ENCODE results near the gene PRSS27.
"Not testable (repeated sequence)": the region's sequence is repeated elsewhere in the genome, so short reads cannot be mapped to it uniquely, and the experiment has no call there.

DNA sequence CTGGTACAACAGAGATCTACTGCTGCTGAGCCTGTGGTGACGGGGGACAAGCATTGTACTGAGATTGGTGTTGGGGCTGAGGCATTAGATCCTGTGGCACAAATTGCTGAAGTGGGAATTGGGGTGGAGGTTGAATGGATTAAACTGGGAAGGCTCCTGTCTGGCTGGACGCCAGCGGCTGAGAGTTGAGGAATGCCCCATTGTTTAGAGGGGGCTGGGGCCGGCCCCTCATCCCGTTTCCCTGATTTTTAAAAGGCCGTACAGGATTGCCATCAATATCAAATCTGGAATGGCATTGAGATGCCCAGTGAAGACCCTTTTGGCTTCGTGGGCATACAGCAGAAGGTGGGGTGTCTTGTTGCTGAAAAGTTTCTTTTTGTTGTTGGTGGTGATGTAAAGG, 53.4 kb downstream of the PRSS27 start:
- TF ChIP-seq, protein P1, sequence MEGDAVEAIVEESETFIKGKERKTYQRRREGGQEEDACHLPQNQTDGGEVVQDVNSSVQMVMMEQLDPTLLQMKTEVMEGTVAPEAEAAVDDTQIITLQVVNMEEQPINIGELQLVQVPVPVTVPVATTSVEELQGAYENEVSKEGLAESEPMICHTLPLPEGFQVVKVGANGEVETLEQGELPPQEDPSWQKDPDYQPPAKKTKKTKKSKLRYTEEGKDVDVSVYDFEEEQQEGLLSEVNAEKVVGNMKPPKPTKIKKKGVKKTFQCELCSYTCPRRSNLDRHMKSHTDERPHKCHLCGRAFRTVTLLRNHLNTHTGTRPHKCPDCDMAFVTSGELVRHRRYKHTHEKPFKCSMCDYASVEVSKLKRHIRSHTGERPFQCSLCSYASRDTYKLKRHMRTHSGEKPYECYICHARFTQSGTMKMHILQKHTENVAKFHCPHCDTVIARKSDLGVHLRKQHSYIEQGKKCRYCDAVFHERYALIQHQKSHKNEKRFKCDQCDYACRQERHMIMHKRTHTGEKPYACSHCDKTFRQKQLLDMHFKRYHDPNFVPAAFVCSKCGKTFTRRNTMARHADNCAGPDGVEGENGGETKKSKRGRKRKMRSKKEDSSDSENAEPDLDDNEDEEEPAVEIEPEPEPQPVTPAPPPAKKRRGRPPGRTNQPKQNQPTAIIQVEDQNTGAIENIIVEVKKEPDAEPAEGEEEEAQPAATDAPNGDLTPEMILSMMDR (IDR thresholded peaks at IDR 0.05; ENCODE audit: insufficient read depth, low read depth, low read length), result not testable (repeated sequence)
- TF ChIP-seq EZH2 (IDR thresholded peaks at IDR 0.05; ENCODE audit: insufficient read depth, low read length), result not testable (repeated sequence)

Measured in astrocyte (in vitro differentiated cells and primary cell).